ENCODE results near the gene PHIP. TPM values are rescaled to one million over a fixed set of nuclear protein-coding genes. Genes with fewer than 3 reads are reported as not detected.

PHIP gene
- total and polyA plus RNA-seq, 2 donors (not counting 3 experiments of a cell fraction or from before 2014, with no cell fraction given), result 3.5 to 28.4 TPM

- Histone ChIP-seq H3K4me1 (ENCODE audit: control insufficient read depth, extremely low read depth, insufficient read depth, low read length) (no peaks in the 10 kb centered on the region), H3K4me2 (ENCODE audit: insufficient read depth, low read length) (no peak overlapping the region), H2AFZ (ENCODE audit: low read depth, low read length) (no peak overlapping the region), H3K4me3 (replicated peaks in 1 of 3; ENCODE audit: insufficient read depth in 1 of 3, low read depth in 1 of 3, low read length in 3 of 3) (no peak overlapping the region), H4K20me1 (replicated peaks; ENCODE audit: control insufficient read depth, extremely low read depth, insufficient read depth, low read length) (no peaks in the 10 kb centered on the region), H3K27me3 (ENCODE audit: control insufficient read depth in 2 of 2, insufficient read depth in 2 of 2, low read length in 2 of 2) (no peaks in the 10 kb centered on the region), H3K9ac (replicated peaks; ENCODE audit: extremely low read depth, insufficient read depth, low read length) (no peak overlapping the region), H3K27ac (ENCODE audit: insufficient read depth, low read depth, low read length) (no peak overlapping the region), H3K9me1 (replicated peaks; ENCODE audit: control insufficient read depth, extremely low read depth, insufficient read depth, low read length) (no peaks in the 10 kb centered on the region), H3K9me3 (replicated peaks; ENCODE audit: control insufficient read depth, insufficient read depth, low read length) (no peaks in the 10 kb centered on the region), H3K79me2 (ENCODE audit: control insufficient read depth, insufficient read depth, low read length) (no peaks in the 10 kb centered on the region), H3K36me3 (ENCODE audit: control insufficient read depth in 2 of 2, extremely low read depth in 1 of 2, insufficient read depth in 2 of 2, low read length in 2 of 2) (peaks cover 0 to 10% of the 10 kb centered on the region in 2 experiments)
- ChIA-PET CTCF (no interaction called here), POLR2A (no interaction called here)
- intact Hi-C loops (cut with micrococcal nuclease), result loop anchor here (10.0 kb wide), 1 partner anchor 530 kb away; no protein-coding TSS in a partner anchor
- TF ChIP-seq GATA2 (IDR thresholded peaks at IDR 0.05; ENCODE audit: insufficient read depth, insufficient read length, low read depth, low read length) (no peak), MAX (IDR thresholded peaks at IDR 0.05; ENCODE audit: insufficient read depth, insufficient read length) (no peak), POLR2AphosphoS5 (IDR thresholded peaks at IDR 0.05; ENCODE audit: insufficient read depth, low read depth, low read length) (no peak), MYC (IDR thresholded peaks at IDR 0.05; ENCODE audit: low read depth, low read length) (no peak), EZH2 (IDR thresholded peaks at IDR 0.05; ENCODE audit: borderline replicate concordance, low read depth, low read length, severe bottlenecking) (no peak), FOS (IDR thresholded peaks at IDR 0.05; ENCODE audit: borderline replicate concordance, insufficient read depth, low read length) (no peak), CTCF (IDR thresholded peaks at IDR 0.05; ENCODE audit: extremely low read depth in 1 of 2, insufficient read depth in 1 of 2, low read depth in 1 of 2, low read length in 2 of 2) (no peak), JUN (IDR thresholded peaks at IDR 0.05; ENCODE audit: borderline replicate concordance, insufficient read depth, insufficient read length, low read depth) (no peak), POLR2A (IDR thresholded peaks at IDR 0.05; ENCODE audit: low read depth, low read length) (no peak)
- dilution Hi-C loops (cut with MboI; ENCODE audit: extremely low pct_ligation_motif_present, low sequenced_read_pairs), result no loop called here
- no TSS peak for BruUV-seq (replicated peaks)
- DNase-seq (ENCODE audit: low read depth, low spot score) (no peak), FAIRE-seq (no peak)
Observed at GRCh38 chr6:78954740-78955139, 123.3 kb downstream of the PHIP start.

All from endothelial cell of umbilical vein (primary cell).